Measurements from ENCODE around the gene SIAH1.

GRCh38 chr16:48409839-48410632 is 24.8 kb upstream of the SIAH1 start:
- TF ChIP-seq, protein P1, sequence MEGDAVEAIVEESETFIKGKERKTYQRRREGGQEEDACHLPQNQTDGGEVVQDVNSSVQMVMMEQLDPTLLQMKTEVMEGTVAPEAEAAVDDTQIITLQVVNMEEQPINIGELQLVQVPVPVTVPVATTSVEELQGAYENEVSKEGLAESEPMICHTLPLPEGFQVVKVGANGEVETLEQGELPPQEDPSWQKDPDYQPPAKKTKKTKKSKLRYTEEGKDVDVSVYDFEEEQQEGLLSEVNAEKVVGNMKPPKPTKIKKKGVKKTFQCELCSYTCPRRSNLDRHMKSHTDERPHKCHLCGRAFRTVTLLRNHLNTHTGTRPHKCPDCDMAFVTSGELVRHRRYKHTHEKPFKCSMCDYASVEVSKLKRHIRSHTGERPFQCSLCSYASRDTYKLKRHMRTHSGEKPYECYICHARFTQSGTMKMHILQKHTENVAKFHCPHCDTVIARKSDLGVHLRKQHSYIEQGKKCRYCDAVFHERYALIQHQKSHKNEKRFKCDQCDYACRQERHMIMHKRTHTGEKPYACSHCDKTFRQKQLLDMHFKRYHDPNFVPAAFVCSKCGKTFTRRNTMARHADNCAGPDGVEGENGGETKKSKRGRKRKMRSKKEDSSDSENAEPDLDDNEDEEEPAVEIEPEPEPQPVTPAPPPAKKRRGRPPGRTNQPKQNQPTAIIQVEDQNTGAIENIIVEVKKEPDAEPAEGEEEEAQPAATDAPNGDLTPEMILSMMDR (IDR thresholded peaks at IDR 0.05) = no peak
- no peak for TF ChIP-seq ZFX (IDR thresholded peaks at IDR 0.05; ENCODE audit: borderline replicate concordance)
